ENCODE data around the gene COBL.

DNA sequence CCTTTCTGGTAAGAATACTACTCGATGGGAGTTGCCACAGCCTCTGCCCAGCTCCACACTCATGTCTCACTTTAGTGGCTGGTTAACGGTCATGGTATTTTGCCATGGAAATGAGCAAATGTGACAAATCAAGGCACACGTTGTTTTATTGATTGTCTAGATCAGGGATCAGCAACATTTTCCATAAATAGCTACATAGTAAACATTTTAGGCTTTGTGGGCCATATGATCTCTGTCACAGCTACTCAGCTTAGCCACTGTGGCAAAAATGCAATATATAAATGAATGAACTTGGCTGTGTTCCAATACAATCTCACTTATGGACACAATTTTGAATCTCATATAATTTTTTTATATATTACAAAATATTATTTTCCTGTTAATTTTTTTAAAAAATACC lies 76.9 kb downstream of the COBL start:
- TF ChIP-seq, protein P1, sequence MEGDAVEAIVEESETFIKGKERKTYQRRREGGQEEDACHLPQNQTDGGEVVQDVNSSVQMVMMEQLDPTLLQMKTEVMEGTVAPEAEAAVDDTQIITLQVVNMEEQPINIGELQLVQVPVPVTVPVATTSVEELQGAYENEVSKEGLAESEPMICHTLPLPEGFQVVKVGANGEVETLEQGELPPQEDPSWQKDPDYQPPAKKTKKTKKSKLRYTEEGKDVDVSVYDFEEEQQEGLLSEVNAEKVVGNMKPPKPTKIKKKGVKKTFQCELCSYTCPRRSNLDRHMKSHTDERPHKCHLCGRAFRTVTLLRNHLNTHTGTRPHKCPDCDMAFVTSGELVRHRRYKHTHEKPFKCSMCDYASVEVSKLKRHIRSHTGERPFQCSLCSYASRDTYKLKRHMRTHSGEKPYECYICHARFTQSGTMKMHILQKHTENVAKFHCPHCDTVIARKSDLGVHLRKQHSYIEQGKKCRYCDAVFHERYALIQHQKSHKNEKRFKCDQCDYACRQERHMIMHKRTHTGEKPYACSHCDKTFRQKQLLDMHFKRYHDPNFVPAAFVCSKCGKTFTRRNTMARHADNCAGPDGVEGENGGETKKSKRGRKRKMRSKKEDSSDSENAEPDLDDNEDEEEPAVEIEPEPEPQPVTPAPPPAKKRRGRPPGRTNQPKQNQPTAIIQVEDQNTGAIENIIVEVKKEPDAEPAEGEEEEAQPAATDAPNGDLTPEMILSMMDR (conservative IDR thresholded peaks at IDR 0.05; ENCODE audit: low read length), result no peak
- no peak for TF ChIP-seq EZH2phosphoT487 (IDR thresholded peaks at IDR 0.05; ENCODE audit: borderline replicate concordance)

All from Loucy (cell line).